ENCODE results near the gene MSMO1.
A peak's percentile ranks its signal among the peaks of the same experiment; 100 is the strongest.
"Not testable (repeated sequence)": the region's sequence is repeated elsewhere in the genome, so short reads cannot be mapped to it uniquely, and the experiment has no call there.

Gene MSMO1

GRCh38 chr4:165324918-165325304 lies 2.6 kb upstream of the MSMO1 start:
- no peak for DNase-seq

GRCh38 chr4:165325732-165326512 lies 1.5 kb upstream of the MSMO1 start:
- DNase-seq = peak; percentile 7

DNA sequence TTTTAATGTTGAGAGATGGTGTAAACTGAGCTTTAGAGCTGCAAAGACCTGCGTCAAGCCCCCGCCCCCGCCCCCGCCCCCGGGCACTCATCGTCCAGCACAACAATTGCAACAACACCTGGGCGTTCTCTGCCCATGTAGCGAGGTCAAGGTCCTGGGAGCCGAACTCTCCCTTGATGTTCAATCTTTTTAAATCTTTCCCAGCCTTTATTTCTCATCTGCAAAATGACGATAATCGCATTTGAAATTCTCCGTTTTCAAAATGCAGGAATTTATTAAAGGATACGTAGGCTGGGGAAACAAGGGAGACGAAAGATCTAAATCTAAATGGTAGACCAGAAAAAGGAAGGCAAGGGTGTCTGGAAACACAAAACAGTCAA lies 648 bp upstream of the MSMO1 start:
- peak; percentile 59 for DNase-seq

DNA sequence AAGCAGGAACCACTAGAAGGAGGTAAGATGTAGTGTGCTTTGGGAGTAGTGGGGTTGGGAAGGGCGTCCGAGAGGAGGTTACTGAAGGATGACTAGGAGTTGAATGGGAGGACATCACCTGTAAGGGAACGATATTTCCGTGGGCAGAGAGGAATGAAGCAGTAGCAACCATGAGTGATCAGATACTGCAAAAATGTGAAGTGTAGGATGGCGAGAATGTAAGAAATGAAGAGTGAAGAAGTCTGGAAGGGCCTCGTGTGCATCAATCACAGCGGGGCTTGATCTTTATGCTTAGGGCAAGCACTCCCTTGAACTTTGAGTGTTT lies 594 bp downstream of the MSMO1 start:
- DNase-seq = peak; percentile 65

DNA sequence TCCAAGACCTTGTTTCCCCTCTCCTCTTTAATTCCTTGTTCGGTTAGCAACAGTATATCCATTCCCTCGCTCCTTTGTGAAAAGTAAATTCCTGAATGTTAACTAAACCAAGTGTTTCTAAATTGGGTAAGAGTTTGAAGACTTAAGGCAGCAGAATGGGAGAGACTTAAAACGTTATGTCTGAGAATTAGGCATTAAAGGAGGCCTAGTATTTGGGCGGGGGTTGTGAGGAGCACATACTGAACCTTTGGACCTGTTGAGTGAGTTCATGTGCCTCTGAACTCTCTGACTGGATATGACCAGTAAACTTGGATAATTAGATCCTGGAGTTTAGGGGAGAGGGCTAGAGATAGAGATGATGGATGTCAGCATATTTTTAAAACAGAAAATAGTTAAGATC lies 1.2 kb downstream of the MSMO1 start:
- DNase-seq = peak; percentile 26

GRCh38 chr4:165330071-165330470 lies 2.6 kb downstream of the MSMO1 start:
- peak; percentile 12 for DNase-seq

DNA sequence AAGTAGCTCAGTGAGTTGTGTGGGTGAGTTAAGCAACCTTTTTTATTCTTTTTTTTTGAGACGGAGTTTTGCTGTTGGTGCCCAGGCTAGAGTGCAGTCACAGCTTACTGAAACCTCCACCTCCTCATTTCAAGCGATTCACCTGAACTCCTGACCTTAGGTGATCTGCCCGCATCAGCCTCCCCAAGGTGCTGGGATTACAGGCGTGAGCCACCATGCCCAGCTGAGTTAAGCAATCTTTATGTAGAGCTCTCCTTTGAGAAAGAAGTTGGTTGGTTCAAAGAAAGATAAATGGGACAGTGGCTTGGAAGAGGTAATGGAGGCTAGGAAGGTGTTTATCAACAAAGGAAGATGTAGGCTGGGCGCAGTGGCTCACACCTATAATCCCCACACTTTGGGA lies 3.2 kb downstream of the MSMO1 start:
- DNase-seq = no peak

DNA sequence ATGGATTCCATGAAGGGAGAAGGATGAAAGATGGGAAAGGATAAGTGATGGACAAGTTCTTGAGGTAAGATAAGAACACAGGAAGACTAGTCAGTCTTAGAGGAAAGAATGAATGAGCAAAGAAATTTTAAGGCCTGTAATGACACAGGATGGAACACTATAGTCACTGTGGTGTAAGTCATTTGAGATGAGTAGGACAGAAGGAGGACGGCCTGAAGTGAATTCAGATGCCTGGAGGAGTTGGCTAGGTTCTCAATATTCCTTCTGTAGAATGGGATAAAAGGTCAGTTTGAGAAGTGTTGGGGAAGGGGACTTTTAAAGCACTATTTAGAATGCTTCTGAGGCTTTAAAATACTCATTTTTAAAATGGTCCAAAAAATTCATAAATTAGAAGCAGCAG lies 3.9 kb downstream of the MSMO1 start:
- DNase-seq = peak; percentile 32

DNA sequence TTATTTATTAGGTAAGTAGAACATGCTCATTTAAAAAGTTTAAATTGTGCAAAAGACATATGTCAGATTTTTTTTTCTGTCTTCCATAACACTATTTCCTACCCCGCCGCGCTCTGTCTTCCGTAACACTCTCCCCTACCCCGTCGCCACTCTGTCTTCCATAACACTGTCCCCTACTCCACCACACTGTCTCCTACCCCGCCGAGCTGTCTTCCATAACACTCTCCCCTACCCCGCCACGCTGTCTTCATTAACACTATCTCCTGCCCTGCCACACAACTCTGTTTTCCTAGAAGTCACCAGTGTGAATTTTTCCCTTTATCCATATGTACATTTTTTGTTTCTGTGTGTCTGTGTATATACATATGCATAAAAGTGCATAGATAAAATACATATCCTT lies 4.4 kb downstream of the MSMO1 start:
- no peak for DNase-seq

GRCh38 chr4:165332502-165332901 lies 5.0 kb downstream of the MSMO1 start:
- DNase-seq = no peak

- no peak for DNase-seq
Measured at GRCh38 chr4:165335163-165335703, 7.8 kb downstream of the MSMO1 start.

GRCh38 chr4:165336743-165337142 lies 9.3 kb downstream of the MSMO1 start:
- no peak for DNase-seq

DNA sequence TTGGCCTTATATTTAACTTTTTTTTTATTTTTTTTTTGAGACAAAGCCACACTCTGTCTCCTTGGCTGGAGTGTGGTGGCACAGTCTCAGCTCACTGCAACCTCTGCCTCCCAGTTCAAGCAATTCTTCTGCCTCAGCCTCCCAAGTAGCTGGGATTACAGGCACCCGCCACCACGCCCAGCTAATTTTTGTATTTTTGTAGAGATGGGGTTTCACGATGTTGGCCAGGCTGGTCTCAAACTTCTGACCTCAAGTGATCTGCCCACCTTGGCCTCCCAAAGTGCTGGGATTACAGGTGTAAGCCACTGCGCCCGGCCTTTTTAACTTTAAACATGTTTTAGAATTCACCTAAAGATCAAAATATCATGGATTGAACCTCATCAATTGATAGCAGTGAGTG lies 14.9 kb downstream of the MSMO1 start:
- not testable (repeated sequence) for DNase-seq

GRCh38 chr4:165343353-165344191 lies 16.1 kb downstream of the MSMO1 start:
- DNase-seq = peak; percentile 53

- peak; percentile 35 for DNase-seq
Measured at GRCh38 chr4:165345666-165346417, 18.4 kb downstream of the MSMO1 start.

- DNase-seq = no peak
Measured at GRCh38 chr4:165347647-165348569, 20.4 kb downstream of the MSMO1 start.

DNA sequence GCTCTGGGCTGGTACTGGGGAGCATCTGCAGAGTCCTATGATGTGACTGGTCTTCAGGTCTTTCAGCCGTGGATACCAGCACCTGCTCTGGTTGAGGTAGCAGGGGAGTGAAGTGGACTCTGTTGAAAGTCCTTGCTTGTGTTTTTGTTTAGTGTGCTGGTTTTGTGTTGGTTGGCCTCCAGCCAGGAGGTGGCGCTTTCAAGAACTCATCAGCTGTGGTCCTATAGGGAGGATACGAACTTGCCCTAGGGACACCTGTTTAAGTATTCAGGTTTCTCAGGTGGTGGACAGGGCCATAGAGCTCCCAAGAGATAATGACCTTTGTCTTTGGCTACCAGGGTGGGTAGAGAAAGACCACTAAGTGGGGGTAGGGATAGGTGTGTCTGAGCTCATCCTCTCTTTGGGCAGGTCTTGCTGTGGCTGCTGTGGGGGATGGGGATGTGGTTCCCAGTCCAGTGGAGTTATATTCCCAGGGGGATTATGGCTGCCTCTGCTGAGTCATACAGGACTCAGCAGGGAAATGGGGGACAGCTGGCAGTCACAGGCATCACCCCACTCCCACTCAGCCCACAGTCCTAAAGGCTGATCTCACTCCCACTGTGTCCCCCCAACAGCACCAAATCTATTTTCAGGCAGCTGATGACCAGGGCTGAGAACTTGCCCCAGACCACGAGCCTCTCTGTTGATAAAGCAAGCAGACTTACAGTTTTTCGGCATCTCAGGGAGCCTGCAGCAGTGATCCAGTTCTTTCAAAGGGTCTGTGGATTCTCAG lies 24.1 kb downstream of the MSMO1 start:
- no peak for DNase-seq

DNA sequence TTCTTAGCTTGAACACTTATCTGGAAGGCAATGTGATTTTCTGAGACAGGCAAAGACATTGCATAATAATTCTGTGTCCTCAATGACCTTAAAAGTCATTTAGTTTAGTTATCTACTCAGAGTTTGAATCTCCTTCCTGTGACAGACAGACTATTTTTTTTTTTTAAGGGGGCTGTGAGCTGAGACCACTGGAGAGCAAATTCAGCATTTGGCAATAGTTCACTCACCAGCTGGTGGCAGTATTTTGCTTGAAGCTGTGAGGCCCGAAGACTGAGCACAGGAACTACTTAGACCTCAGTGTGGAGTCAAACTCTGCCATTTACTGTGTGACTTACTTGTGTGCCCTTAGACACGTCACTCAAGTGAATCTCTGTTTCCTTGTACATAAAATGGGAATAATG lies 28.4 kb downstream of the MSMO1 start:
- peak; percentile 83 for DNase-seq

DNA sequence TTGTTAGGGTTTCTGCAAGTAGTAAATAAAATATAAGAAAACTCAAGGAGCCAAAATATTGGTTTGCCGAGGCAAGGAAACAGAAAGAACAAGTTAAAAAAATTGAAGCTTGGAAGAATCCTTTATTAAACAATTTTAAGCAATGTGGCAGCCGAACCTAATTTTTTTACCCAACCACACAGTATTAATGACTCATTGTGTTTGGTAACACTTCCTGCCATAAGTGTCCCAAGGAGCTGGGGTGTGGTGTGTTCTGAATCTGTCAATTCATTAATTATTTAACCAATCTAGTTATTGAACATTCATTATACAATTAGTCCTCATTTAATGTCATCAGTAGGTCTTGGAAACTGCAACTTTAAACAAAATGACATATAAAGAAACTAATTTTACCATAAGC lies 32.0 kb downstream of the MSMO1 start:
- no peak for DNase-seq

DNA sequence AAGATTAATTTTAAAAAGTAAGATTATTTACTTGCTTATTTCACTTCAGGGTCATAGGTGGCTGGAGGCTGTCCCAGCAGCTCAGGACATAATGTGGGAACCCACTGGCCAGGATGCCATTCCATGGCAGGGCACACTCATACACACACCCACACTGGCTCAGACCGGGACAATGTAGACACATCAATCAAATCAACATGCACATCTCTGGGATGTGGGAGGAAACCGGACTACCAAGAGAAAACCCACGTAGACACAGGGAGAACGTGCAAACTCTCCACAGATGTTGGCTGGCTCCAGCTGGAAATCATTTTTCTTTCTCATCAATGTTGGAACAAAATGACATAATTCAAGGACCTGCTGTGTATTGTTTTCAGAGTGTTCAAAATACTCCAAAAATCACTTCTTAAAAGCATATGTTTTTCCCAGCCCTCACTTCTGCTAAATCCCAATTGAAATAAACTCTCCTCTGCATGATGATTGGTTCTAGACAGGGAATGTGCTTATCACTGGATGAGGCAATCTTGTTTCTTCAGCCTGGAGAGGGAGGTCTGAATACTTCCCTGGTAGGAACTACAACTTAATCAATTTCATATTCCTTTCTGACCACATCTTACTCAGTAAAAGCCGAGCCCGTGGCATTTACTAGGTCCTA lies 32.7 kb downstream of the MSMO1 start:
- DNase-seq = no peak

Data from NCI-H69 (cell line).